Panc1 (cell line): ENCODE results near the gene NDUFAF8.

Experiments
- SIN3A ChIP-seq: IDR thresholded peaks from 2 replicates; pipeline ENCODE4 v1.6.1; 2012; ENCODE audit warnings: low read depth, mild to moderate bottlenecking, low read length, moderate library complexity, borderline replicate concordance; ENCODE audit not compliant: insufficient read depth
- TCF7L2 ChIP-seq: IDR thresholded peaks from 2 replicates; pipeline ENCODE4 v1.6.1; 2011; ENCODE audit warnings: mild to moderate bottlenecking, low read depth, low read length, inconsistent platforms
- TF ChIP-seq, protein P1 (sequence below): fragments of 450-650 bp; IDR thresholded peaks from 2 replicates; pipeline ENCODE4 v1.5.1; 2017; ENCODE audit warnings: mild to moderate bottlenecking
- TF ChIP-seq, protein P2 (sequence below), 2 experiments: IDR thresholded peaks; 2 replicates each; pipeline ENCODE4 v1.6.1; 2011 to 2012; ENCODE audit warnings: low read depth in 2 of 2, control low read depth in 1 of 2, low read length in 1 of 2, mild to moderate bottlenecking in 1 of 2, moderate library complexity in 1 of 2; ENCODE audit not compliant: insufficient read depth in 1 of 2

DNA sequence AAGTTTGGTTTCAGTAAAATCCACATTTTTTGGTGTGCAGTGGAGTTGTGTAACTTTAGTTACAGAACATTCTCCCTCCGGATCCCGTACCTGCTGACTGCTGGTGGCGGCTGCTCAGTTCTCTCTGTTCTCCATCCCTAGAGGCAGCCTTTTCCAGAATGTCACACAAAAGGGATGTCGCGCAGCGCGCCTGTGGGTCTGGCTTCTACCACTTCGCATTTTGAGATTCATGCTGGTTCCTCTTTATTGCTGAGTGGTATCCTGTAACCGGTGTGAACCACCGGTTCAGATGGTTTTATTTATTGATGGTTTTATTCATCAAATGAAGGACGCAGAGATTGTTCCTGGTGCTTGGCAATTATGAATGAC, 15.4 kb upstream of the NDUFAF8 start:
- TF ChIP-seq, protein P1, sequence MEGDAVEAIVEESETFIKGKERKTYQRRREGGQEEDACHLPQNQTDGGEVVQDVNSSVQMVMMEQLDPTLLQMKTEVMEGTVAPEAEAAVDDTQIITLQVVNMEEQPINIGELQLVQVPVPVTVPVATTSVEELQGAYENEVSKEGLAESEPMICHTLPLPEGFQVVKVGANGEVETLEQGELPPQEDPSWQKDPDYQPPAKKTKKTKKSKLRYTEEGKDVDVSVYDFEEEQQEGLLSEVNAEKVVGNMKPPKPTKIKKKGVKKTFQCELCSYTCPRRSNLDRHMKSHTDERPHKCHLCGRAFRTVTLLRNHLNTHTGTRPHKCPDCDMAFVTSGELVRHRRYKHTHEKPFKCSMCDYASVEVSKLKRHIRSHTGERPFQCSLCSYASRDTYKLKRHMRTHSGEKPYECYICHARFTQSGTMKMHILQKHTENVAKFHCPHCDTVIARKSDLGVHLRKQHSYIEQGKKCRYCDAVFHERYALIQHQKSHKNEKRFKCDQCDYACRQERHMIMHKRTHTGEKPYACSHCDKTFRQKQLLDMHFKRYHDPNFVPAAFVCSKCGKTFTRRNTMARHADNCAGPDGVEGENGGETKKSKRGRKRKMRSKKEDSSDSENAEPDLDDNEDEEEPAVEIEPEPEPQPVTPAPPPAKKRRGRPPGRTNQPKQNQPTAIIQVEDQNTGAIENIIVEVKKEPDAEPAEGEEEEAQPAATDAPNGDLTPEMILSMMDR = no peak
- TF ChIP-seq SIN3A = no peak
- no peak for TF ChIP-seq TCF7L2
- TF ChIP-seq, protein P2, sequence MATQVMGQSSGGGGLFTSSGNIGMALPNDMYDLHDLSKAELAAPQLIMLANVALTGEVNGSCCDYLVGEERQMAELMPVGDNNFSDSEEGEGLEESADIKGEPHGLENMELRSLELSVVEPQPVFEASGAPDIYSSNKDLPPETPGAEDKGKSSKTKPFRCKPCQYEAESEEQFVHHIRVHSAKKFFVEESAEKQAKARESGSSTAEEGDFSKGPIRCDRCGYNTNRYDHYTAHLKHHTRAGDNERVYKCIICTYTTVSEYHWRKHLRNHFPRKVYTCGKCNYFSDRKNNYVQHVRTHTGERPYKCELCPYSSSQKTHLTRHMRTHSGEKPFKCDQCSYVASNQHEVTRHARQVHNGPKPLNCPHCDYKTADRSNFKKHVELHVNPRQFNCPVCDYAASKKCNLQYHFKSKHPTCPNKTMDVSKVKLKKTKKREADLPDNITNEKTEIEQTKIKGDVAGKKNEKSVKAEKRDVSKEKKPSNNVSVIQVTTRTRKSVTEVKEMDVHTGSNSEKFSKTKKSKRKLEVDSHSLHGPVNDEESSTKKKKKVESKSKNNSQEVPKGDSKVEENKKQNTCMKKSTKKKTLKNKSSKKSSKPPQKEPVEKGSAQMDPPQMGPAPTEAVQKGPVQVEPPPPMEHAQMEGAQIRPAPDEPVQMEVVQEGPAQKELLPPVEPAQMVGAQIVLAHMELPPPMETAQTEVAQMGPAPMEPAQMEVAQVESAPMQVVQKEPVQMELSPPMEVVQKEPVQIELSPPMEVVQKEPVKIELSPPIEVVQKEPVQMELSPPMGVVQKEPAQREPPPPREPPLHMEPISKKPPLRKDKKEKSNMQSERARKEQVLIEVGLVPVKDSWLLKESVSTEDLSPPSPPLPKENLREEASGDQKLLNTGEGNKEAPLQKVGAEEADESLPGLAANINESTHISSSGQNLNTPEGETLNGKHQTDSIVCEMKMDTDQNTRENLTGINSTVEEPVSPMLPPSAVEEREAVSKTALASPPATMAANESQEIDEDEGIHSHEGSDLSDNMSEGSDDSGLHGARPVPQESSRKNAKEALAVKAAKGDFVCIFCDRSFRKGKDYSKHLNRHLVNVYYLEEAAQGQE (IDR thresholded peaks at IDR 0.05; ENCODE audit: insufficient read depth in 1 of 2, low read depth in 2 of 2, low read length in 1 of 2) = no peak
